ENCODE measurements around the gene PGM5.

- TF ChIP-seq CTCF (optimal IDR thresholded peaks at IDR 0.05 in 1 of 3, IDR thresholded peaks at IDR 0.05 in 1 of 3, conservative IDR thresholded peaks at IDR 0.05 in 1 of 3; ENCODE audit: extremely low read depth in 1 of 3, insufficient read depth in 2 of 3, low read length in 3 of 3) (no peak), EZH2 (IDR thresholded peaks at IDR 0.05; ENCODE audit: low read length) (no peak)
Observed at GRCh38 chr9:68513981-68514380, 157.6 kb downstream of the PGM5 start.

Data from keratinocyte (primary cell).